PC-3 (cell line): ENCODE results near the gene GATD1. TPM values are rescaled to one million over a fixed set of nuclear protein-coding genes. Genes with fewer than 3 reads are reported as not detected.

Source experiments
- ATAC-seq: fragments of 200-7000 bp; cut with Tn5 transposase; 2 replicates; pipeline ENCODE4 v1.9.1; 2020; ENCODE audit warnings: mild to moderate bottlenecking, moderate library complexity
- BruUV-seq: library from RNA; stranded (reverse); fragments of 400-500 nt; replicated peaks from 2 replicates; lab custom pipeline; 2021; lab: Mats Ljungman, UMichigan
- CTCF ChIA-PET: fragments of 300-600 bp; sonication (Branson Sonifier 250); formaldehyde crosslinking; loops from one replicate; lab custom pipeline; 2022; ENCODE audit warnings: antibody characterized with exemption; lab: Charles Lee
- POLR2A ChIA-PET: fragments of 300-600 bp; sonication (Branson Sonifier 250); formaldehyde crosslinking; loops from one replicate; lab custom pipeline; 2022; ENCODE audit warnings: antibody characterized with exemption; ENCODE audit not compliant: unreplicated experiment; lab: Charles Lee
- DNase-seq: peaks from one replicate; pipeline ENCODE4 v3.0.0-alpha.2; 2015
- H2AFZ ChIP-seq: fragments of 300-600 bp; sonication (generic); 2 replicates; pipeline ENCODE4 v1.6.0; 2016; ENCODE audit warnings: antibody characterized with exemption, low read length
- H3F3A ChIP-seq: fragments of 300-600 bp; sonication (generic); one replicate; pipeline ENCODE4 v1.6.0; 2017; ENCODE audit warnings: antibody characterized with exemption, low read length, control low read depth, mild to moderate bottlenecking; ENCODE audit not compliant: unreplicated experiment
- H3K27ac ChIP-seq: fragments of 300-600 bp; sonication (generic); 2 replicates; pipeline ENCODE4 v1.5.1; 2016; ENCODE audit warnings: mild to moderate bottlenecking, low read length
- H3K27me3 ChIP-seq: fragments of 300-600 bp; sonication (generic); 2 replicates; pipeline ENCODE4 v1.6.1; 2016; ENCODE audit warnings: low read length, mixed read lengths
- H3K36me3 ChIP-seq: fragments of 300-600 bp; sonication (generic); 2 replicates; pipeline ENCODE4 v1.6.1; 2016; ENCODE audit warnings: low read depth, mixed run types, low read length, mixed read lengths
- H3K4me1 ChIP-seq: fragments of 300-600 bp; sonication (generic); 2 replicates; pipeline ENCODE4 v1.5.1; 2016; ENCODE audit warnings: low read length; ENCODE audit not compliant: insufficient read depth
- H3K4me2 ChIP-seq: fragments of 300-600 bp; sonication (generic); 2 replicates; pipeline ENCODE4 v1.6.0; 2016; ENCODE audit warnings: low read length
- H3K4me3 ChIP-seq: fragments of 300-600 bp; sonication (generic); 2 replicates; pipeline ENCODE4 v1.5.1; 2016; ENCODE audit warnings: mild to moderate bottlenecking, low read length, mixed read lengths
- H3K79me2 ChIP-seq: fragments of 300-600 bp; sonication (generic); 2 replicates; pipeline ENCODE4 v1.6.1; 2017; ENCODE audit warnings: low read length, mixed read lengths
- H3K9ac ChIP-seq: fragments of 300-600 bp; sonication (generic); 2 replicates; pipeline ENCODE4 v1.6.0; 2016; ENCODE audit warnings: mild to moderate bottlenecking, low read length
- H3K9me2 ChIP-seq: fragments of 300-600 bp; sonication (generic); replicated peaks from 2 replicates; pipeline ENCODE4 v1.6.1; 2016; ENCODE audit warnings: mixed run types, low read length, mixed read lengths
- H3K9me3 ChIP-seq: fragments of 300-600 bp; sonication (generic); 2 replicates; pipeline ENCODE4 v1.6.1; 2016; ENCODE audit warnings: low read length, mixed read lengths
- H4K20me1 ChIP-seq: fragments of 300-600 bp; sonication (generic); 2 replicates; pipeline ENCODE4 v1.6.1; 2016; ENCODE audit warnings: low read length, mixed read lengths
- EZH2 ChIP-seq: fragments of 300-600 bp; sonication (generic); IDR thresholded peaks from one replicate; pipeline ENCODE4 v1.6.1; 2017; ENCODE audit warnings: antibody characterized with exemption, mild to moderate bottlenecking, low read length; ENCODE audit not compliant: unreplicated experiment
- EZH2phosphoT487 ChIP-seq: fragments of 300-600 bp; sonication (generic); IDR thresholded peaks from 2 replicates; pipeline ENCODE4 v1.6.1; 2018; ENCODE audit warnings: mild to moderate bottlenecking, antibody characterized with exemption, low read length, borderline replicate concordance
- intact Hi-C: fragments of 100-400 bp; cut with micrococcal nuclease; formaldehyde crosslinking; loops from 2 replicates; pipeline ENCODE4 v1.9.0; 2023
- total RNA-seq: library from RNA; depleted of rRNA; stranded (reverse); fragments of >200 nt; gene quantifications from 2 replicates; pipeline ENCODE4 v1.2.3, GENCODE V29; 2014
- TF ChIP-seq, protein P1 (sequence below): fragments of 300-600 bp; sonication (generic); conservative IDR thresholded peaks from 2 replicates; pipeline ENCODE4 v1.5.1; 2017; ENCODE audit warnings: antibody characterized with exemption, low read depth, mild to moderate bottlenecking, low read length

GATD1 gene
- total RNA-seq, 1 experiment from 2014 or later: 39.7 TPM

DNA sequence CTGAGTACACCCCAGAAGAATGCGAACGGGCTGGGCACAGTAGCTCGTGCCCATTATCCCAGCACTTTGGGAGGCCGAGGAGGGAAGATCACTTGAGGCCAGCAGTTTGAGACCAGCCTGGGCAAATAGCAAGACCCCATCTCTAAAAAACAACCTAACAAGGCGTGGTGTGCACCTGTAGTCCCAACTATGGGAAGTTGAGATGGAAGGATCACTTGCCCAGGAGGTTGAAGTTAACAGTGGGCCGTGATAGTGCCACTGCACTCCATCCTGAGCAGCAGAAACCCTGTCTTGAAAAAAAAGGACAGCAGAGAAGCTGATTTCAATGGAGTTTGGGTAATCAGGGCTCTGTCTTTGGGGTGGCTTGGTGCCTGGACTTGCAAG lies 35.8 kb upstream of the GATD1 start:
- H3K4me2 ChIP-seq: no peak overlapping the region
- no peak overlapping the region for H2AFZ ChIP-seq
- peaks cover 34% of the 10 kb centered on the region for H4K20me1 ChIP-seq
- no peak overlapping the region for H3K4me3 ChIP-seq
- intact Hi-C loops: no loop called here
- no peaks in the 10 kb centered on the region for H3K9me3 ChIP-seq
- ATAC-seq (no peak), DNase-seq (no peak)
- peaks cover 20% of the 10 kb centered on the region for H3K4me1 ChIP-seq
- H3K36me3 ChIP-seq: peaks cover 33% of the 10 kb centered on the region
- ChIA-PET CTCF (no interaction called here), POLR2A (no interaction called here)
- no peaks in the 10 kb centered on the region for H3K9me2 ChIP-seq
- H3K9ac ChIP-seq: no peak overlapping the region
- no TSS peak for BruUV-seq
- no peak overlapping the region for H3K27ac ChIP-seq
- peaks cover 5% of the 10 kb centered on the region for H3F3A ChIP-seq
- H3K79me2 ChIP-seq: peaks cover 43% of the 10 kb centered on the region
- H3K27me3 ChIP-seq: no peaks in the 10 kb centered on the region
- no peak for TF ChIP-seq EZH2phosphoT487
- no peak for TF ChIP-seq EZH2
- TF ChIP-seq, protein P1, sequence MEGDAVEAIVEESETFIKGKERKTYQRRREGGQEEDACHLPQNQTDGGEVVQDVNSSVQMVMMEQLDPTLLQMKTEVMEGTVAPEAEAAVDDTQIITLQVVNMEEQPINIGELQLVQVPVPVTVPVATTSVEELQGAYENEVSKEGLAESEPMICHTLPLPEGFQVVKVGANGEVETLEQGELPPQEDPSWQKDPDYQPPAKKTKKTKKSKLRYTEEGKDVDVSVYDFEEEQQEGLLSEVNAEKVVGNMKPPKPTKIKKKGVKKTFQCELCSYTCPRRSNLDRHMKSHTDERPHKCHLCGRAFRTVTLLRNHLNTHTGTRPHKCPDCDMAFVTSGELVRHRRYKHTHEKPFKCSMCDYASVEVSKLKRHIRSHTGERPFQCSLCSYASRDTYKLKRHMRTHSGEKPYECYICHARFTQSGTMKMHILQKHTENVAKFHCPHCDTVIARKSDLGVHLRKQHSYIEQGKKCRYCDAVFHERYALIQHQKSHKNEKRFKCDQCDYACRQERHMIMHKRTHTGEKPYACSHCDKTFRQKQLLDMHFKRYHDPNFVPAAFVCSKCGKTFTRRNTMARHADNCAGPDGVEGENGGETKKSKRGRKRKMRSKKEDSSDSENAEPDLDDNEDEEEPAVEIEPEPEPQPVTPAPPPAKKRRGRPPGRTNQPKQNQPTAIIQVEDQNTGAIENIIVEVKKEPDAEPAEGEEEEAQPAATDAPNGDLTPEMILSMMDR: no peak

DNA sequence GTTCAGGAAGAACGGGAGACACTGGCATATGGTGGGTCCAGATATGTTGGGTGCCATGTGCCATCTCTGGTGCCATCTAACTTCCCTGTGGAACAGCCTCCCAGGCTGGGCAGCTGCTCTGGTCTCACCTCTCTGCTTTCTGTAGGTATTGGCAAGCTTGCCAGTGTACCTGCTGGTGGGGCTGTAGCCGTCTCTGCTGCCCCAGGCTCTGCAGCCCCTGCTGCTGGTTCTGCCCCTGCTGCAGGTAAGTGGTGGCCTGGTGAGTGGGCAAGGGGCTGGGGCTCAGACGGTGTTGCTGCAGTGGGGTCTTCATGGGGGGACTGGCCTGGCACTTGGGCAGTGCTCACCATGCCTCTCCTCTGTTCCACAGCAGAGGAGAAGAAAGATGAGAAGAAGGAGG lies 35.1 kb upstream of the GATD1 start:
- H3K79me2 ChIP-seq: peaks cover 50% of the 10 kb centered on the region

More for the DNA sequence above, 35.1 kb upstream of the GATD1 start:
- no peak for TF ChIP-seq EZH2phosphoT487
- no peak for TF ChIP-seq EZH2
- TF ChIP-seq, protein P1: no peak
- H3F3A ChIP-seq: peaks cover 5% of the 10 kb centered on the region
- no peak overlapping the region for H3K27ac ChIP-seq
- POLR2A ChIA-PET: no interaction called here
- H4K20me1 ChIP-seq: peaks cover 34% of the 10 kb centered on the region
- peak overlapping the region; percentile 99; the same call in 1 of the 2 replicates for H3K4me2 ChIP-seq
- intact Hi-C loops: no loop called here
- DNase-seq: no peak
- H3K4me3 ChIP-seq: peak overlapping the region; percentile 93; the same call in 1 of the 2 replicates
- peaks cover 33% of the 10 kb centered on the region for H3K36me3 ChIP-seq
- no peaks in the 10 kb centered on the region for H3K27me3 ChIP-seq
- no peaks in the 10 kb centered on the region for H3K9me3 ChIP-seq
- H3K9me2 ChIP-seq: no peaks in the 10 kb centered on the region
- no peak overlapping the region for H2AFZ ChIP-seq
- peaks cover 20% of the 10 kb centered on the region for H3K4me1 ChIP-seq
- H3K9ac ChIP-seq: no peak overlapping the region
- no TSS peak for BruUV-seq
- no peak for ATAC-seq
- CTCF ChIA-PET: interaction anchor here (0.6 kb wide), 1 partner anchor 109 kb away, joined by 3 read pairs; no protein-coding TSS in a partner anchor
